K562 (cell line): ENCODE results near the gene ACAP3. TPM values are rescaled to one million over a fixed set of nuclear protein-coding genes. Genes with fewer than 3 reads are reported as not detected.

Source experiments
- ADNP ChIP-seq: fragments of 200-800 bp; sonication (Bioruptor generic); IDR thresholded peaks from 2 replicates; pipeline ENCODE4 v1.6.1; 2016; ENCODE audit warnings: missing genetic modification characterization, missing compliant biosample characterization
- ELF1 ChIP-seq: fragments of 200-800 bp; sonication (Bioruptor generic); IDR thresholded peaks from 2 replicates; pipeline ENCODE4 v1.6.1; 2016; ENCODE audit warnings: missing genetic modification characterization, missing compliant biosample characterization
- ETV5 ChIP-seq: sonication (generic); formaldehyde crosslinking; IDR thresholded peaks from 2 replicates; pipeline ENCODE4 v1.4.0; 2020; ENCODE audit warnings: low read depth, mild to moderate bottlenecking, missing genetic modification reagents
- FOXM1 ChIP-seq, 2 experiments: fragments of 450-650 bp in 1 of 2; sonication (generic) in 1 of 2; formaldehyde crosslinking in 1 of 2; IDR thresholded peaks; 2 replicates each; pipeline versions ENCODE4 v1.6.1 to v1.9.0; 2017 to 2022; ENCODE audit warnings: low read depth in 2 of 2, mild to moderate bottlenecking in 2 of 2, missing genetic modification reagents in 1 of 2, moderate library complexity in 1 of 2
- HDAC8 ChIP-seq: fragments of 450-650 bp; IDR thresholded peaks from 2 replicates; pipeline ENCODE4 v1.6.1; 2016; ENCODE audit warnings: mild to moderate bottlenecking, missing genetic modification characterization, moderate library complexity, missing compliant biosample characterization
- JUND ChIP-seq, 2 experiments: IDR thresholded peaks; 2 replicates in 1 of 2; 3 replicates in 1 of 2; pipeline ENCODE4 v1.6.1; 2011; ENCODE audit warnings: borderline replicate concordance in 2 of 2, low read depth in 2 of 2, low read length in 2 of 2, improper control_type of control experiment in 1 of 2, missing biosample characterization in 1 of 2, missing genetic modification characterization in 1 of 2, missing genetic modification reagents in 1 of 2
- MEF2A ChIP-seq: IDR thresholded peaks from 2 replicates; pipeline ENCODE4 v1.6.1; 2011; ENCODE audit warnings: low read depth, mild to moderate bottlenecking, low read length, moderate library complexity; ENCODE audit not compliant: control insufficient read depth
- NFE2L1 ChIP-seq: fragments of 450-650 bp; IDR thresholded peaks from 2 replicates; pipeline ENCODE4 v1.6.1; 2016; ENCODE audit warnings: missing genetic modification characterization, low read depth, mild to moderate bottlenecking, missing compliant biosample characterization, moderate library complexity, borderline replicate concordance
- RBM14 ChIP-seq: fragments of 200-400 bp; formaldehyde crosslinking; IDR thresholded peaks from 2 replicates; pipeline ENCODE4 v1.6.1; 2018; ENCODE audit warnings: low read depth, mild to moderate bottlenecking, low read length, moderate library complexity, borderline replicate concordance; ENCODE audit not compliant: insufficient read depth
- RBM15 ChIP-seq: fragments of 200-400 bp; formaldehyde crosslinking; IDR thresholded peaks from 2 replicates; pipeline ENCODE4 v1.6.1; 2018; ENCODE audit warnings: mild to moderate bottlenecking, low read length, moderate library complexity; ENCODE audit not compliant: insufficient read depth
- SAFB ChIP-seq: fragments of 200-400 bp; formaldehyde crosslinking; IDR thresholded peaks from 2 replicates; pipeline ENCODE4 v1.6.1; 2017; ENCODE audit warnings: low read depth, low read length, borderline replicate concordance
- SMARCA4 ChIP-seq: fragments of 450-650 bp; IDR thresholded peaks from 2 replicates; pipeline ENCODE4 v1.6.1; 2016
- SNRNP70 ChIP-seq: fragments of 200-400 bp; formaldehyde crosslinking; optimal IDR thresholded peaks from 2 replicates; pipeline ENCODE3; 2017; ENCODE audit warnings: low read depth, low read length
- SRSF3 ChIP-seq: fragments of 200-400 bp; formaldehyde crosslinking; IDR thresholded peaks from 2 replicates; pipeline ENCODE4 v1.6.1; 2016; ENCODE audit warnings: mild to moderate bottlenecking, low read length, moderate library complexity; ENCODE audit not compliant: insufficient read depth
- ZNF263 ChIP-seq: sonication (generic); formaldehyde crosslinking; IDR thresholded peaks from 2 replicates; pipeline ENCODE4 v1.8.0; 2022; ENCODE audit warnings: mild to moderate bottlenecking, missing genetic modification reagents, borderline replicate concordance
- ZNF324 ChIP-seq: fragments of 250-450 bp; sonication (Bioruptor Pico); IDR thresholded peaks from 2 replicates; pipeline ENCODE4 v1.4.0; 2020; ENCODE audit warnings: mild to moderate bottlenecking
- ZNF507 ChIP-seq: conservative IDR thresholded peaks from 2 replicates; pipeline ENCODE4 v1.6.1; 2017; ENCODE audit warnings: missing genetic modification characterization, missing compliant biosample characterization
- ZNF668 ChIP-seq: fragments of 250-450 bp; sonication (Bioruptor Pico); IDR thresholded peaks from 2 replicates; pipeline ENCODE4 v1.8.0; 2022; ENCODE audit warnings: mild to moderate bottlenecking, inconsistent platforms
- ZSCAN29 ChIP-seq: fragments of 450-650 bp; IDR thresholded peaks from 2 replicates; pipeline ENCODE4 v1.6.1; 2017
- polyA plus RNA-seq, 8 experiments: library from polyadenylated mRNA; depleted of rRNA in 4 of 8; stranded (reverse) in 5 of 8; unstranded in 3 of 8; fragments of >200 nt; fragmentation: Nextera tagmentation in 2 of 8; fragmentation: Illumina TruSeq in 1 of 8; extraction: Ambion mirVana in 2 of 8; extraction: Trizol in 1 of 8; gene quantifications; 2 replicates each; pipeline versions ENCODE4 v1.2.1 to v1.2.3, GENCODE V29; 2011 to 2014; ENCODE audit warnings: inconsistent platforms in 1 of 8, missing spikeins in 1 of 8
- total RNA-seq, 7 experiments: library from RNA; depleted of rRNA in 6 of 7; stranded (reverse); fragments of >200 nt in 6 of 7; fragmentation: Illumina TruSeq in 2 of 7; extraction: Trizol in 2 of 7; gene quantifications; 2 replicates each; pipeline versions ENCODE4 v1.2.1 to v1.2.3, GENCODE V29; 2011 to 2021; ENCODE audit warnings: low replicate concordance in 1 of 7
- TF ChIP-seq, protein P1 (sequence below), 2 experiments: IDR thresholded peaks in 1 of 2; conservative IDR thresholded peaks in 1 of 2; 2 replicates each; pipeline ENCODE4 v1.6.1; 2016; ENCODE audit warnings: low read depth in 2 of 2, mild to moderate bottlenecking in 1 of 2, missing compliant biosample characterization in 1 of 2, missing genetic modification characterization in 1 of 2, moderate library complexity in 1 of 2
- TF ChIP-seq, protein P2 (sequence below): fragments of 450-650 bp; IDR thresholded peaks from one replicate; pipeline ENCODE4 v1.6.1; 2018; ENCODE audit warnings: mild to moderate bottlenecking, moderate library complexity; ENCODE audit not compliant: partially characterized antibody

ACAP3 gene
- total and polyA plus RNA-seq, 9 of the 15 experiments (the other 6 are each of a cell fraction or from before 2014, with no cell fraction given) = 0.01 to 49.0 (median 12.0) TPM

DNA sequence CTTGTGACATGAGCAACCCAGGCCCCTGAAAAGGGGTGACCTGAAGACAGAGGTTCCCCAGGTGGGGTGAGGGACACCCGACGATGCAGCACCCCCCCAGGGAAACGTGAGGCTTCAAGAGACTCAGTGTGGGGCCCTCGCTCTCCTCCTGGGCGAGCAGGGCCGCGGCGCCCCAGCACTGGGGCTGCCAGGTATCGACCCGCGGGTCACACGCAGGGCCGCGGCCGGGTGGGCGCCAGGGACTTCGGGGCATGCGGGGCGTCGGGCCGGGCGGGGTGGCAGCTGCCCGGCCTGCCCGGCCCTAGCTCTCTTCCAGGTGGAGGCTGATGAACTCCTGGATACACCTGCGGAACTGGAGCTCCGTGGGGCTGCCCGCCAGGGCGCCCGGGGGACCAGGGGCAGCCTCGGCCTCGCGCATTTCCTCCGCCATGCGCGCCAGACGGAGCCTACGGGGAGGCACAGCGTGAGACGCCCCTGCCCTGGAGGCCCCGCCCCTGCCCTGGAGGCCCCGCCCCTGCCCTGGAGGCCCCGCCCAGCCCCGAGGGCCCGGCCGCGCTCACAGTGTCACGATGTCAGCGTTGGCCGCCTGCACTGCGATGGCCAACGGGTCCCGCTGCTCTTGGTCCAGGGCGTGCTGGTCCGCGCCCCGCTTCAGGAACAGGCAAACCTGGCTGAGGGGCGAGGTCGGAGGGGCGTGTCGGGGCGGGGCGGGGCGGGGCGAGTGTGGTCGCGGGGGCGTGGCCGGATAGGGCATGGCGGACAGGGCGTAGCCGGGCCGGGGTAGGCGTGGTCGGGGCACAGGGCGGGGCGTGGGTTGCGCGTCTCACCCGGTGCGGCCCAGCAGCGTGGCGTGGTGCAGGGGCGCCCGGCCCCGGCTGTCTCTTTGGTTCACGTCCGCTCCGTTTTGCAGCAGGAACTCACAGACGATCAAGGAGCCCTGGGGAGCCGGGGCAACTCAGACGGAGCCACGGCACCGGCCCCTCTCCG lies 14.2 kb downstream of the ACAP3 start (continued):
- TF ChIP-seq ETV5 (CRISPR knock-in tag) (0 out of 2 replicates have a peak, but pooled peaks have one; percentile 19), ZNF263 (CRISPR knock-in tag) (no peak), ZNF324 (CRISPR knock-in tag) (no peak), RBM15 (no peak), ZNF507 (no peak), FOXM1 (IDR thresholded peaks at IDR 0.05; ENCODE audit: low read depth) (no peak), FOXM1 (CRISPR knock-in tag; IDR thresholded peaks at IDR 0.05; ENCODE audit: low read depth) (no peak), NFE2L1 (tag) (no peak), MEF2A (no peak), ELF1 (no peak), SMARCA4 (no peak), ZNF668 (CRISPR knock-in tag) (no peak), SAFB (peak; percentile 57; the same call in 1 of the 2 replicates), HDAC8 (tag) (no peak), SRSF3 (no peak), ADNP (tag) (no peak), SNRNP70 (no peak), RBM14 (no peak), ZSCAN29 (no peak), JUND (IDR thresholded peaks at IDR 0.05; ENCODE audit: borderline replicate concordance, low read depth, low read length) (no peak), JUND (tag; IDR thresholded peaks at IDR 0.05; ENCODE audit: borderline replicate concordance, low read depth, low read length) (no peak)
- TF ChIP-seq, protein P1, sequence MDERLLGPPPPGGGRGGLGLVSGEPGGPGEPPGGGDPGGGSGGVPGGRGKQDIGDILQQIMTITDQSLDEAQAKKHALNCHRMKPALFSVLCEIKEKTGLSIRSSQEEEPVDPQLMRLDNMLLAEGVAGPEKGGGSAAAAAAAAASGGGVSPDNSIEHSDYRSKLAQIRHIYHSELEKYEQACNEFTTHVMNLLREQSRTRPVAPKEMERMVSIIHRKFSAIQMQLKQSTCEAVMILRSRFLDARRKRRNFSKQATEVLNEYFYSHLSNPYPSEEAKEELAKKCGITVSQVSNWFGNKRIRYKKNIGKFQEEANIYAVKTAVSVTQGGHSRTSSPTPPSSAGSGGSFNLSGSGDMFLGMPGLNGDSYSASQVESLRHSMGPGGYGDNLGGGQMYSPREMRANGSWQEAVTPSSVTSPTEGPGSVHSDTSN (CRISPR knock-in tag; IDR thresholded peaks at IDR 0.05; ENCODE audit: low read depth) = no peak
- TF ChIP-seq, protein P1 (tag; conservative IDR thresholded peaks at IDR 0.05; ENCODE audit: low read depth) = no peak
- TF ChIP-seq, protein P2, sequence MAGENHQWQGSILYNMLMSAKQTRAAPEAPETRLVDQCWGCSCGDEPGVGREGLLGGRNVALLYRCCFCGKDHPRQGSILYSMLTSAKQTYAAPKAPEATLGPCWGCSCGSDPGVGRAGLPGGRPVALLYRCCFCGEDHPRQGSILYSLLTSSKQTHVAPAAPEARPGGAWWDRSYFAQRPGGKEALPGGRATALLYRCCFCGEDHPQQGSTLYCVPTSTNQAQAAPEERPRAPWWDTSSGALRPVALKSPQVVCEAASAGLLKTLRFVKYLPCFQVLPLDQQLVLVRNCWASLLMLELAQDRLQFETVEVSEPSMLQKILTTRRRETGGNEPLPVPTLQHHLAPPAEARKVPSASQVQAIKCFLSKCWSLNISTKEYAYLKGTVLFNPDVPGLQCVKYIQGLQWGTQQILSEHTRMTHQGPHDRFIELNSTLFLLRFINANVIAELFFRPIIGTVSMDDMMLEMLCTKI = no peak
